H1 (cell line): ENCODE results near the gene SNAPIN.
"Not testable (repeated sequence)": the region's sequence is repeated elsewhere in the genome, so short reads cannot be mapped to it uniquely, and the experiment has no call there.

Experiments
- GTF2F1 ChIP-seq: IDR thresholded peaks from 2 replicates; pipeline ENCODE4 v1.6.1; 2012; ENCODE audit warnings: low read depth, low read length, improper control_type of control experiment, borderline replicate concordance
- MAFK ChIP-seq: IDR thresholded peaks from 2 replicates; pipeline ENCODE4 v1.6.1; 2012; ENCODE audit warnings: low read depth, mild to moderate bottlenecking, improper control_type of control experiment, low read length
- TF ChIP-seq, protein P1 (sequence below), 3 experiments: IDR thresholded peaks; 1 replicate in 2 of 3; 2 replicates in 1 of 3; pipeline versions ENCODE4 v1.5.1 to v1.6.1; 2011; ENCODE audit warnings: low read length in 3 of 3, mild to moderate bottlenecking in 3 of 3, inconsistent platforms in 2 of 3, low read depth in 1 of 3, moderate library complexity in 1 of 3; ENCODE audit not compliant: insufficient read depth in 1 of 3; ENCODE audit errors: control extremely low read depth in 1 of 3

DNA sequence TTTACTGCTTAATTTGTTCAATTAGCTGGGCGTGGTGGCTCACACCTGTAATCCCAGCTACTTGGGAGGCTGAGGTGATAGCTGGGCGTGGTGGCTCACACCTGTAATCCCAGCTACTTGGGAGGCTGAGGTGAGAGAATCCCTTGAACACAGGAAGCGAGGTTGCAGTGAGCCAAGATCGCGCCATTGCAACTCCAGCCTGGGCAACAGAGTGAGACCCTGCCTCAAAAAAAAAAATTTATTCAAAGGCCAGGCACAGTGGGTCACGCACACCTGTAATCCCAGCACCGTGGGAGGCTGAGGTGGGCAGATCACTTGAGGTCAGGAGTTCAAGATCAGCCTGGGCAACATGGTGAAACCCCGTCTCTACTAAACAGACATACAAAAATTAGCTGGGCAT is 10.2 kb downstream of the SNAPIN start:
- not testable (repeated sequence) for TF ChIP-seq MAFK, GTF2F1
- TF ChIP-seq, protein P1, sequence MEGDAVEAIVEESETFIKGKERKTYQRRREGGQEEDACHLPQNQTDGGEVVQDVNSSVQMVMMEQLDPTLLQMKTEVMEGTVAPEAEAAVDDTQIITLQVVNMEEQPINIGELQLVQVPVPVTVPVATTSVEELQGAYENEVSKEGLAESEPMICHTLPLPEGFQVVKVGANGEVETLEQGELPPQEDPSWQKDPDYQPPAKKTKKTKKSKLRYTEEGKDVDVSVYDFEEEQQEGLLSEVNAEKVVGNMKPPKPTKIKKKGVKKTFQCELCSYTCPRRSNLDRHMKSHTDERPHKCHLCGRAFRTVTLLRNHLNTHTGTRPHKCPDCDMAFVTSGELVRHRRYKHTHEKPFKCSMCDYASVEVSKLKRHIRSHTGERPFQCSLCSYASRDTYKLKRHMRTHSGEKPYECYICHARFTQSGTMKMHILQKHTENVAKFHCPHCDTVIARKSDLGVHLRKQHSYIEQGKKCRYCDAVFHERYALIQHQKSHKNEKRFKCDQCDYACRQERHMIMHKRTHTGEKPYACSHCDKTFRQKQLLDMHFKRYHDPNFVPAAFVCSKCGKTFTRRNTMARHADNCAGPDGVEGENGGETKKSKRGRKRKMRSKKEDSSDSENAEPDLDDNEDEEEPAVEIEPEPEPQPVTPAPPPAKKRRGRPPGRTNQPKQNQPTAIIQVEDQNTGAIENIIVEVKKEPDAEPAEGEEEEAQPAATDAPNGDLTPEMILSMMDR (IDR thresholded peaks at IDR 0.05; ENCODE audit: control extremely low read depth in 1 of 3, insufficient read depth in 1 of 3, low read depth in 1 of 3, low read length in 3 of 3), result not testable (repeated sequence)
